Mesenchymal stem cell (in vitro differentiated cells and primary cell): ENCODE data around the gene CTNND1.
A peak's percentile ranks its signal among the peaks of the same experiment; 100 is the strongest.

Experiments
- DNase-seq: peaks from one replicate; pipeline ENCODE4 v3.0.0-alpha.2; 2013
- H2AFZ ChIP-seq: one replicate; pipeline ENCODE4 v1.6.1; 2013; ENCODE audit warnings: low read depth, mild to moderate bottlenecking, control low read depth, inconsistent platforms, low read length, moderate library complexity
- H2AK5ac ChIP-seq: 2 replicates; pipeline ENCODE4 v1.6.1; 2013; ENCODE audit warnings: low read length, moderate library complexity, mild to moderate bottlenecking, inconsistent platforms; ENCODE audit not compliant: severe bottlenecking
- H2BK120ac ChIP-seq: one replicate; pipeline ENCODE4 v1.6.1; 2013; ENCODE audit warnings: low read depth, mild to moderate bottlenecking, inconsistent platforms, low read length, moderate library complexity
- H2BK12ac ChIP-seq, 2 experiments: one replicate each; pipeline ENCODE4 v1.6.1; 2013; ENCODE audit warnings: inconsistent platforms in 2 of 2, low read length in 2 of 2, mild to moderate bottlenecking in 2 of 2, moderate library complexity in 2 of 2, control low read depth in 1 of 2
- H2BK15ac ChIP-seq: one replicate; pipeline ENCODE4 v1.6.1; 2013; ENCODE audit warnings: mild to moderate bottlenecking, low read depth, inconsistent platforms; ENCODE audit not compliant: poor library complexity, severe bottlenecking
- H2BK5ac ChIP-seq: 2 replicates; pipeline ENCODE4 v1.6.1; 2013; ENCODE audit warnings: low read depth, mild to moderate bottlenecking, low read length, control low read depth, inconsistent platforms; ENCODE audit not compliant: poor library complexity, severe bottlenecking
- H3K14ac ChIP-seq, 2 experiments: one replicate each; pipeline ENCODE4 v1.6.1; 2013; ENCODE audit warnings: inconsistent platforms in 2 of 2, low read length in 2 of 2, control low read depth in 1 of 2, mild to moderate bottlenecking in 1 of 2, moderate library complexity in 1 of 2
- H3K18ac ChIP-seq, 2 experiments: one replicate each; pipeline ENCODE4 v1.6.1; 2013; ENCODE audit warnings: inconsistent platforms in 2 of 2, low read length in 2 of 2, control low read depth in 1 of 2, low read depth in 1 of 2, mild to moderate bottlenecking in 1 of 2
- H3K23ac ChIP-seq, 2 experiments: one replicate each; pipeline ENCODE4 v1.6.1; 2013; ENCODE audit warnings: inconsistent platforms in 2 of 2, low read length in 2 of 2, mild to moderate bottlenecking in 2 of 2, moderate library complexity in 2 of 2, control low read depth in 1 of 2
- H3K27ac ChIP-seq: 2 replicates; pipeline ENCODE4 v1.5.1; 2013; ENCODE audit warnings: mild to moderate bottlenecking, moderate library complexity, low read length, control low read depth, inconsistent platforms; ENCODE audit not compliant: poor library complexity, severe bottlenecking
- H3K27me3 ChIP-seq, 2 experiments: 2 replicates each; pipeline versions ENCODE4 v1.6.1 to v1.7.0; 2013; ENCODE audit warnings: low read length in 2 of 2, mild to moderate bottlenecking in 2 of 2, moderate library complexity in 2 of 2, control low read depth in 1 of 2, inconsistent platforms in 1 of 2; ENCODE audit not compliant: control insufficient read depth in 1 of 2, insufficient read depth in 1 of 2
- H3K36me3 ChIP-seq, 2 experiments: 2 replicates each; pipeline versions ENCODE4 v1.6.1 to v1.7.0; 2013; ENCODE audit warnings: low read length in 2 of 2, control low read depth in 1 of 2, inconsistent platforms in 1 of 2, low read depth in 1 of 2, mild to moderate bottlenecking in 1 of 2; ENCODE audit not compliant: insufficient read depth in 2 of 2, control insufficient read depth in 1 of 2
- H3K4ac ChIP-seq, 2 experiments: one replicate each; pipeline ENCODE4 v1.6.1; 2013; ENCODE audit warnings: inconsistent platforms in 2 of 2, low read length in 2 of 2, mild to moderate bottlenecking in 2 of 2, moderate library complexity in 2 of 2, control low read depth in 1 of 2, low read depth in 1 of 2
- H3K4me1 ChIP-seq: 2 replicates; pipeline ENCODE4 v1.6.1; 2013; ENCODE audit warnings: low read depth, low read length, control low read depth; ENCODE audit not compliant: control insufficient read depth, insufficient read depth
- H3K4me2 ChIP-seq: 2 replicates; pipeline ENCODE4 v1.6.1; 2013; ENCODE audit warnings: low read length, mild to moderate bottlenecking, inconsistent platforms; ENCODE audit not compliant: poor library complexity, severe bottlenecking
- H3K4me3 ChIP-seq, 2 experiments: 2 replicates each; pipeline versions ENCODE4 v1.5.1 to v1.7.0; 2013; ENCODE audit warnings: low read length in 2 of 2, mild to moderate bottlenecking in 2 of 2, control low read depth in 1 of 2, low read depth in 1 of 2; ENCODE audit not compliant: insufficient read depth in 1 of 2
- H3K79me1 ChIP-seq: replicated peaks from 2 replicates; pipeline ENCODE4 v1.6.1; 2013; ENCODE audit warnings: mild to moderate bottlenecking, control low read depth, low read length, inconsistent platforms; ENCODE audit not compliant: poor library complexity, severe bottlenecking
- H3K9ac ChIP-seq: 2 replicates; pipeline ENCODE4 v1.7.0; 2013; ENCODE audit warnings: mild to moderate bottlenecking, low read length, moderate library complexity
- H3K9me3 ChIP-seq: 2 replicates; pipeline ENCODE4 v1.7.0; 2013; ENCODE audit warnings: mild to moderate bottlenecking, low read length; ENCODE audit not compliant: control insufficient read depth
- H4K8ac ChIP-seq: one replicate; pipeline ENCODE4 v1.6.1; 2013; ENCODE audit warnings: inconsistent platforms, mild to moderate bottlenecking, low read length, moderate library complexity
- H4K91ac ChIP-seq: one replicate; pipeline ENCODE4 v1.6.1; 2013; ENCODE audit warnings: mild to moderate bottlenecking, low read length, inconsistent platforms
- WGBS: methylation state at CpG from one replicate; pipeline ENCODE4 v1.1.7; 2013; ENCODE audit warnings: mixed read lengths; 5-methylcytosine and 5-hydroxymethylcytosine counted together

The CTNND1 gene

GRCh38 chr11:57815877-57816276 lies 54.3 kb downstream of the CTNND1 start:
- Histone ChIP-seq H3K4me3 (no peak overlapping the region), H3K14ac (no peak overlapping the region), H3K4me1 (no peaks in the 10 kb centered on the region), H2BK15ac (no peak overlapping the region), H3K4ac (no peak overlapping the region), H3K23ac (no peak overlapping the region), H4K91ac (no peak overlapping the region), H3K18ac (no peak overlapping the region), H3K79me1 (peaks cover 19% of the 10 kb centered on the region), H2AFZ (no peak overlapping the region), H3K27me3 (no peaks in the 10 kb centered on the region), H2AK5ac (no peak overlapping the region), H4K8ac (no peak overlapping the region), H2BK5ac (no peak overlapping the region), H3K27ac (no peak overlapping the region), H3K9ac (no peak overlapping the region), H3K4me2 (no peak overlapping the region), H3K9me3 (no peaks in the 10 kb centered on the region), H2BK120ac (no peak overlapping the region), H3K36me3 (peaks cover 30 to 97% of the 10 kb centered on the region in 2 experiments), H2BK12ac (no peak overlapping the region)
- 91% methylated on average over 4 of the region's 5 CpGs for WGBS
- DNase-seq: no peak

DNA sequence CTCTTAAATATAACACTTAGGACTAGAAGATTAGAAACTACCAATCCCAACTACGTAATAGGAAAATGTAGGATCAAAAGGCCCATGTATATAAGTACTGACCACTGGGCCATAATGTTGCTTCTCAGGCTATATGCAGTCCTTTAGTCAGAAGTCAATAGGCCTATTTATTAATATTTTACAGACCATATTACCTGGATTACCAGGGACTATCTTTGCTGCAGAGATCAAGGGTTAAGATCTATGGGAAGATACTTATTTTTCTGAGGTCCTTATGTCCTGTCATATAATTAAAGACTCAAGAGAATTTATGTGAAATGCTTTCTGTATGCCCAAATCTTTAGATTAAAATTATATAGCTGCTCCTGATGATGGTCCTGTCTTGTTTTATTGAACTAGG lies 57.2 kb downstream of the CTNND1 start:
- Histone ChIP-seq H2AK5ac (no peak overlapping the region), H3K18ac (no peak overlapping the region), H4K8ac (no peak overlapping the region), H2BK5ac (no peak overlapping the region), H3K9me3 (no peaks in the 10 kb centered on the region), H2AFZ (no peak overlapping the region), H3K4me1 (no peaks in the 10 kb centered on the region), H2BK15ac (no peak overlapping the region), H2BK120ac (no peak overlapping the region), H3K27me3 (no peaks in the 10 kb centered on the region), H4K91ac (no peak overlapping the region), H3K23ac (no peak overlapping the region), H3K4me2 (no peak overlapping the region), H3K79me1 (peaks cover 16% of the 10 kb centered on the region), H3K27ac (no peak overlapping the region), H3K14ac (no peak overlapping the region), H3K9ac (no peak overlapping the region), H3K4ac (no peak overlapping the region), H2BK12ac (no peak overlapping the region), H3K4me3 (no peak overlapping the region), H3K36me3 (peaks cover 24 to 78% of the 10 kb centered on the region in 2 experiments)
- WGBS: no CpG with 5 or more reads among the region's 1 CpG
- DNase-seq: no peak

- no peak overlapping the region for H4K91ac ChIP-seq
- H3K4me1 ChIP-seq: no peaks in the 10 kb centered on the region
- no peak overlapping the region for H3K4me2 ChIP-seq
- no peak overlapping the region for H3K27ac ChIP-seq
- H2AK5ac ChIP-seq: no peak overlapping the region
- no peak overlapping the region for H2BK5ac ChIP-seq
- no peak overlapping the region for H2BK15ac ChIP-seq
- peaks cover 24 to 72% of the 10 kb centered on the region in 2 experiments for H3K36me3 ChIP-seq
- H3K27me3 ChIP-seq: no peaks in the 10 kb centered on the region
- H2AFZ ChIP-seq: no peak overlapping the region
- H3K79me1 ChIP-seq: peaks cover 16% of the 10 kb centered on the region
- no peak overlapping the region for H4K8ac ChIP-seq
- H3K18ac ChIP-seq: no peak overlapping the region
- DNase-seq: no peak
- 97% methylated on average over 3 of the region's 7 CpGs for WGBS
- no peak overlapping the region for H2BK120ac ChIP-seq
- no peak overlapping the region for H3K9ac ChIP-seq
- H3K23ac ChIP-seq: no peak overlapping the region
- H2BK12ac ChIP-seq: no peak overlapping the region
- no peak overlapping the region for H3K4ac ChIP-seq
- no peaks in the 10 kb centered on the region for H3K9me3 ChIP-seq
- no peak overlapping the region for H3K14ac ChIP-seq
- H3K4me3 ChIP-seq: no peak overlapping the region
These were observed 57.8 kb downstream of the CTNND1 start for GRCh38 chr11:57819252-57819979.

- Histone ChIP-seq H4K8ac (peak overlapping the region; percentile 12), H3K27ac (no peak overlapping the region), H3K4me1 (no peaks in the 10 kb centered on the region), H2BK5ac (no peak overlapping the region), H3K18ac (no peak overlapping the region), H3K27me3 (no peaks in the 10 kb centered on the region), H3K4me3 (no peak overlapping the region), H2AK5ac (no peak overlapping the region), H3K4me2 (no peak overlapping the region), H3K9ac (no peak overlapping the region), H2BK15ac (no peak overlapping the region), H2AFZ (no peak overlapping the region), H2BK120ac (no peak overlapping the region), H3K4ac (no peak overlapping the region), H2BK12ac (no peak overlapping the region), H3K23ac (no peak overlapping the region), H3K79me1 (no peaks in the 10 kb centered on the region), H4K91ac (no peak overlapping the region), H3K14ac (no peak overlapping the region), H3K36me3 (peaks cover 7 to 28% of the 10 kb centered on the region in 2 experiments), H3K9me3 (no peaks in the 10 kb centered on the region)
- WGBS: 86% methylated on average over 1 of the region's 1 CpG
- no peak for DNase-seq
These were observed 62.3 kb downstream of the CTNND1 start for GRCh38 chr11:57823859-57824258.
